SKM-1 (cell line): ENCODE data around the gene TMEM88.
"Not testable (repeated sequence)": the region's sequence is repeated elsewhere in the genome, so short reads cannot be mapped to it uniquely, and the experiment has no call there.

ENCODE experiments used
- DNase-seq: peaks from one replicate; lab custom pipeline; 2025; ENCODE audit not compliant: unreplicated experiment; lab: John Stamatoyannopoulos, UW

The TMEM88 gene

DNA sequence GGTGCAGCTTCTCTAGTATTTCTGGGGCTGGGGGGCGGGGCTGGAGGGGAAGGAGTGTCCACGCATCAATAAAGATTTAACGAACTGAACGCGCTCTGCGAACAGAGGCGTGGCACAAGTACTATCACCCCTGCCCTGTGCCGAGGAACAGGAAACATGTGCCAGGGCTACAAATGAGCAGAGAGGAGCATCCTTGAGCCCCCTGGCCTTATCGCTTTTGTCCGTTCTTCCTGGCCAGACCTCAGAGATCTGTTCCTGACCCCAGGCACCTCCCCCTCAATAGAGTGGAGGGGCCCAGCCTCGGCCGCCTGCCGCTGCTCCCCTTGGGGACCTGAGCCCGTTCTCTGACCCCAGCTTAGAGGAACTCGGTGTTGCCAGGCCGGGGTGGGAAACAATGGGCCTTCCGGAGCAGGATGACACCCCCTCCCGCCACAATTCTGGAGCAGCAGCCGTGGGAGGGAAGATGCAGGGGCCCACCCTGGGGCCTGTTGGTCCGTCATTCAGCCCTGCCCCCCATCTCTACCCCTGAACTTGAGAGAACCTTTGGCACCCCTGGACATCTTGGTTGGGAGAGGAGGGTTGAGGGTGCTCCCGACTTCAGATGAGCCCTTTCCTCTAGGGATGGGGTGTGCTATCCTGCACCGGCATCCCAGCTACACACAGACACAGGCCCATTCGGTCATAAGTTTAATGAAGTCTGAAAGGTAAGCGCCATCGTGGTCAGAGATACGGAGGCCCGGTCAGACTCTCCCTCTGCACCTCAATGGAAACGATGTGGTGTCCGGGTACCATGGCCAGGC, 1.3 kb downstream of the TMEM88 start:
- DNase-seq = no peak

DNA sequence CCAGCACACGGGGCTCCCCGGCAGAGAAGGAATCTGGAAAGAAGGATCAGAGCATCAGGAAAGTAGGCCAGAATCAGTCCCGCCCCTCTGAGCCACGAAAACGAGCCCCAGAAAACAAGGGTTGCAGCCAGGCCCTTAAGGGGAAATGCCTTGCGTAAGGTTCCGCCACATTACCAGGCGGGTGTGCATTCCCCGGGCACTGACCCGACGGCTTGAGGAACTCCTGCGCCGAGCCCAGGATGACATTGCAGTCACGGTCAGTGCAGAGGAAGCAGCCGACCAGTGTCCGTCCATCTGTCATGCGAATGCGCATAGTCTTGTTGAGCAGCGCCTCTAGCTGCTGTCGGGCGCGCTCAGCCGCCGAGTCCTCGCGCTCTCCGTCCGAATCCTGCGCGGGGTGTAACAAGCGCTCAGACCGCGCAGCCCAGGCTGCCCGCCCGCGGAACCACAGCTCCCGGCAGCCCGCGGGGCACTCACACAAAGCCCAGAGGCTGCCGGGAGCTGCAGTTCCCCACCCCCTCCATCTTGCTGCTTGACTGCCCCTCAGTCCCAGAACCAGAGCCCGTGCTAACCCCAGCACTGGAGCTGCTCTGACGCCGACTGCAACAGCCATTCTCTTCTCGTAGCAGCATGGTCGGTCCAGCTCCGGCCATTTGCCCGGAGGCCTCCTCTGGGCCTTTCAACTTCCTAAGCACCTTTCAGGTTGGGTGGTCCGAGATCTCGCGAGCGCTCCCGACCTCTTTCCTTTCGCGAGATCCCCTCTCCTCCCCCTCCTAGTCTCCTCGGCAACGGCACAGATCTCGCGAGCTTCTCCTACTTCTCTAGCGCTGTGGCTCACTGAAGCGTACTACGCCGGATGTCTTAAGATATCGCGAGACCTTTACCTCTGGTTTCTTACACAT, 2.2 kb downstream of the TMEM88 start, which contains the start of gene NAA38:
Gene NAA38 (minus strand): TSS at position 749 of the 902 bp plus-strand sequence. CDS start 96 bp downstream, at position 653.
- peak; percentile 80 for DNase-seq

DNA sequence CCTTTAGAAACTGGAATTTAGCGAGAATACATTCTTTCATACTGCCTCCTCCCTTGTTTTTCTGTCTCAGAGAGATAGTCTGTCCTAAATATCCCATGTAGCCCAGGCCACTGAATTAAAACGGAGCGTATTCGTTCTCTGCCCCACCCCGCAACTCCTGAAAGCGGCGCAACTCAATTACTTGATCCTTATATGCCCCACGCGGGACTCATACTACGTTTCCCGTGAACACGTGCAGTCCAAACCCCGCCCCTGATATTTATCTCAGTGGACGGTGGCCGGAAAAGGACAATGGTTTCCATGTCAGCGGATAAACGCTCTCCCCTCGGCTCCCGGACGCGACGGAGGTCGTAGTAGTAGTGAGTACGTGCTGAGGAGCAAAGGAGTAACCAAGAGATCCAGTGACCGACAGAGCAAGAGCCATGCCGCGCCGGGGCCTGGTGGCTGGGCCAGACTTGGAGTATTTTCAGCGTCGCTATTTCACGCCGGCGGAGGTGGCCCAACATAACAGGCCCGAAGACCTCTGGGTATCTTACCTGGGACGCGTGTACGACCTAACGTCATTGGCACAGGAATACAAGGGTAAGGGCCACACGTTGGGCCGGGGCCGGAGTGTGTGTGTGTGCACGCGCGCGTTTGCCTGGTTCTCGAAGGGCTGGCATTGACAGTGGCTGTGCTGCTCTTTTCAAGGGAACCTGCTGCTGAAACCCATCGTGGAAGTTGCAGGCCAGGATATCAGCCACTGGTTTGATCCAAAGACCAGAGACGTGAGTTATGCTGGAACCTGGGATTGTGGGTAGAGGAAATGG, 3.1 kb downstream of the TMEM88 start, which contains the start of gene CYB5D1:
Gene CYB5D1 (plus strand): TSS at position 291 of the 809 bp plus-strand sequence. CDS start 132 bp downstream, at position 423.
- peak; percentile 42 for DNase-seq

DNA sequence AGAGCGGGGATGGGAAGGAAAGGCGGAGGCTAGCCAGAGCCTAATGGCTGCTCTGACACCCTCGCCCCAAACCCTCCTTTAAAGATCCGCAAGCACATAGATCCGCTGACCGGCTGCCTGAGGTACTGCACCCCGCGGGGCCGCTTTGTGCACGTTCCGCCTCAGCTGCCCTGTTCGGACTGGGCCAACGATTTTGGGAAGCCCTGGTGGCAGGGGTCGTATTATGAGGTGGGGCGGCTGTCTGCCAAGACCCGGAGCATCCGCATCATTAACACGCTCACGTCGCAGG, 3.6 kb downstream of the TMEM88 start:
- no peak for DNase-seq

DNA sequence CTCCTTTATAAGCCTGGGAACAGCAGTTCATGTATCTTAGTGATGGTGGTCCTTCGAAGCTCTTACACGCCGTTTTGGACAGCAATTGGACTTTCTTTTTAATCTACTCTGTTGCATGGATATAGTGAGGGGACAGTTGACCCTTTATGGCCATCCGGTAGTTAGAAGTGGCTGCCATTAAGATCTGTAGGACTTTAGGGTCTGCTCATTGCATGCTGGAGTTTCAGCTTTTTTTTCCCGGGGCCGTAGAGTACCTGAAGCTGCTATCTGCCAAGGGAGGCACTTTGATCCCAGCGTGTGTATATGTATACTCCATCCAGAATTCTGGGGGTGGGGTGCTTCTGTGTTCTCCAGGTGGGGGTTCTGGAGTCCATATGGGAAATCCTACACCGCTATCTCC, 4.2 kb downstream of the TMEM88 start:
- DNase-seq = no peak

DNA sequence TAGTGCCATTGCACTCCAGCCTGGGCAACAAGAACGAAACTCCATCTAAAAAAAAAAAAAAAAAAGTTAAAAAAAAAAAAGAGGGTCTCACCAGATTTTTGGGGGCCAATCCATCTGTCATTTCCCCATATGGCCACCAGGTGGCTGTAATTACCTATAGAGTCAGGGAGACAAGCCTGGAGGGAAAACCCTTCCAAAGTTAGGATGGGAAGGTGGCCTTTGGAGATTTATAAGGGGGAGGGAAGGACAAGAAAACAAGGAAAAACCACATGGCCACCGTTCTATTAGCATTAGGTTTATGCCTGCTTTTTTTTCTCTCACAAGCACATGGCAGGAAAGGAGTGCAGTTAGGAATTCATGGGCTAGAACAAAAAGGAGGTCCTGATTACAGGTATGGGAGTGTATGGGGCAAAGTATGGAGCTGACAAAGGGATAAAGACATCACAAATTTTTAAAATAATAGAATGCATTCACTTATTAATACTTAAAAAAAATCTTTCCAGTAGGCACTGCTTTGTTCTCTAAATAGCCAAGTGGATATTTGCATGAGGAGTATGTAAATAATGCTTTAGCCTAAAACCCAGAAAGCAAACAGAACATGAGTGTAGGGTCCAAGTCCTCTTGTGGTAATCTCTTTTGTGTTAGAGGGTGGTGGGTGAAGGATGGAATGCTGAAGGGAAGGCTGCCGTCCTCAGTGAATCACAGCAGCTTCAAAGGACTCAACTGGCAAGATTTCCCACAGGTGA, 8.0 kb downstream of the TMEM88 start:
- DNase-seq = no peak

DNA sequence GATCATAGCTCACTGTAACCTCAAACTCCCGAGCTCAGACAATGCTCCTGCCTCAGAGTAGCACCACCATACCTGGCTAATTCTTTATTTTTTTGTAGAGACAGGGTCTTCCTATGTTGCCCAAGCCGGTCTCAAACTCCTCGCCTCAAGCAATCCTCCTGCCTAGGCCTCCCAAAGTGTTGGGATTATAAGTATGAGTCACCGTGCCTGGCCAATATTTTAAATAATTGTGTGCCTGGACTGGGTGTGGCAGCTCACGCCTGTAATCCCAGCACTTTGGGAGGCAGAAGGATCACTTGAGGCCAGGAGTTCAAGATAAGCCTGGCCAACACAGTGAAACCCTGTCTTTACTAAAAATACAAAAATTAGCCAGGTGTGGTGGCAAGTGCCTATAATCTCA, 9.5 kb downstream of the TMEM88 start:
- not testable (repeated sequence) for DNase-seq

DNA sequence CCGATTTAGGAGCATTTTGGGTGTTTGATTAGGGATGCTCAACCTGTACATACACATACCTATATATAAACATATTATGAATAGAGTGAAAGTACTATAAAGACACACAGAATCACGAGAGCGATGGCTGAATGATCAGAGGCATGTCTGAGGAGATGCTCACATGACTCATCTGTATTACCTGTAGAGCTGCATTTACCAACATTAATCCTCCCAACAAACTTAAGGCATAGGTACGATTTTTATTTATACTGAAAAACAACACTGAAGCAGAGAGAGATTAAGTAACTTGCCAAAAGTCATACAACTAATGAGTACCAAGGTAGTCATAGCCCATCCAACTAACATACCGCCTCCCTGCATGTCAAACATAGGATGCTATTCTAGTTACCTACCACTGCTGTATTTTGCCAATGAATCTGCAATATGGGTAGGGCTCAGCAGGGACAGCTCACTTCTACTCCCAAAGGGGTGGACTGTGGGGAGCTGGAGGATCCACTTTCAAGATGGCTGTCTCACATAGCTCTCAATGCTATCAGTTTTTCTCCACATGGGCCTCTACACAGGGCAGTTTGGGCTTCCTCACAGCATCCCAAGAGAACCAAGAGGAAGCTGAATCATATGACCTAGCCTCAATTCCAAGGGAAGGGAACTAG, 10.3 kb downstream of the TMEM88 start:
- no peak for DNase-seq

DNA sequence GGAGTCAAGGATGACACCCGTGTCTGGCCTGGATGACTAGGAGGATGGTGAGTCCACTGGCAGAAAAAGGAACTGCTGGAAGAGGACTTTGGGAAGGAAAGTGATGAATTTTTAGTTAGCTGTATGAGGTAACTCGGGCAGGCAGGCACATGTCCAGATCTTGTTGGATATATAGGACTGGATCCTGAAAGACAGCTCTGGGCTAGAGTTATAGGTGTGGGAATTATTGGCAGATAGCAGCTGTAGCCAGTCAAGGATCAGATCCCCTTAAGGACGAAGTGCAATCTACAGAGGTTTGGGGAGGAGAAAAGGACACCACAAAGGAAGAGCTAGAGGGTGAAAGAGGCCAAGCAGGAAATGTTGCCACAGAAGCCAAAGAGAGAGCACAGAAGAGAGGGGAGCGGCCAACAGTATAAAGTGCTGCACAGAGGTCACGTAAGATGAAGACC, 13.0 kb downstream of the TMEM88 start:
- no peak for DNase-seq

DNA sequence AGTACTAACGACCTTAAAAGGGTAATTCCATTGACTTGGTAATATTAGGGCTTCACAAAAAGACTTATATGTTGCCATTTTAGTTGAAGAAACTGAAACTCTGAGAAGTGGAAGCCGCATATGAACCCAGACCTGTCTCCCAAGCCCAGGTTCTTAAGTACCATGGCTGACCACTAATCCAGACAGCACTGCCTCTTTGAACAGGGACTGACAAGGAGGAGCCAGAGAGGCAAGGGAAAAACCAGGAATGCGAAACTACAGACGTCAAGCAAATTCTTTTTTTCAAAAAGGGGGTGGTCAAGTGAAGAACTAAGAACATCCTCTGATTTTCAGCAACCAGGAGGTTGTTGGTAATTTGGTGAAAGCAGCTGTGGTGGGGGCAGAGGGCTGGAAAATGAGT, 18.2 kb downstream of the TMEM88 start:
- DNase-seq = no peak

DNA sequence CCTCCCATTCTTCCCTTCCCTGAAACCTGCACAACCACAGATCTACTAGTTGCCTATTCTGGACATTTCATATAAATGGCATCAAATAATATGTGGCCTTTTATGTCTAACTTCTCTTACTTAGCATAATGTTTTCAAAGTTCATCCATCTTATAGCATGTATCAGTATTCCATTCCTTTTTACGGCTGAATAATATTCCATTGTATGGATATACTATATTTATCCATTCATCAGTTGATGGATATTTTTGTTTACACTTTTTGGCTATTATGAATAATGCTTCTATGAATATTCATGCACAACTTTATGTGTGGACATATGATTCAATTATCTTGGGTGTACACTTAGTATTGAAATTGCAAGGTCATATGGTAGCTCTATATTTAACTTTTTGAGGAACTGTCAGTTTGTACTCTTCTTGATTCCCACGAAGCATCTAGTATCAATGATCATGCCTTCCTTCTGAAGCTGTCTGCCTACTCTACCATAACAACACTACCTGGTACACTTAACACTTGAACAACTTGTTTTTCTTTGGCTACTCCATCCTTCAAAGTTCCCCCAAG, 21.0 kb downstream of the TMEM88 start:
- no peak for DNase-seq

DNA sequence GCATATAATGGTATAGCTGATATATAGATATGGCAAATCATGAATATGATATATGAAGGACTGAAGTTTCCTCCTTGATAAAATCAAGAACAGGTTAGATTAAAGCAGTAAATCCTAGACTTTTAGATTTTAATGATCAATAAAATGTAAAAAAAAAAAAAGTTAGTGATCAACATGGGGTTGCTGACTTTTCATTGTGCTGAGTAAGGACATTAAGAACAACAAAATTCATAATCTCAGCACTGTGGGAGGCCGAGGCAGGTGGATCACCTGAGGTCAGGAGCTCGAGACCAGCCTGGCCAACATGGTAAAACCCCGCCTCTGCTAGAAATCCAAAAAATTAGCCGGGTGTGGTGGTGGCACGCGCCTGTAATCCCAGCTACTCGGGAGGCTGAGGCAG, 23.4 kb downstream of the TMEM88 start:
- DNase-seq = no peak

DNA sequence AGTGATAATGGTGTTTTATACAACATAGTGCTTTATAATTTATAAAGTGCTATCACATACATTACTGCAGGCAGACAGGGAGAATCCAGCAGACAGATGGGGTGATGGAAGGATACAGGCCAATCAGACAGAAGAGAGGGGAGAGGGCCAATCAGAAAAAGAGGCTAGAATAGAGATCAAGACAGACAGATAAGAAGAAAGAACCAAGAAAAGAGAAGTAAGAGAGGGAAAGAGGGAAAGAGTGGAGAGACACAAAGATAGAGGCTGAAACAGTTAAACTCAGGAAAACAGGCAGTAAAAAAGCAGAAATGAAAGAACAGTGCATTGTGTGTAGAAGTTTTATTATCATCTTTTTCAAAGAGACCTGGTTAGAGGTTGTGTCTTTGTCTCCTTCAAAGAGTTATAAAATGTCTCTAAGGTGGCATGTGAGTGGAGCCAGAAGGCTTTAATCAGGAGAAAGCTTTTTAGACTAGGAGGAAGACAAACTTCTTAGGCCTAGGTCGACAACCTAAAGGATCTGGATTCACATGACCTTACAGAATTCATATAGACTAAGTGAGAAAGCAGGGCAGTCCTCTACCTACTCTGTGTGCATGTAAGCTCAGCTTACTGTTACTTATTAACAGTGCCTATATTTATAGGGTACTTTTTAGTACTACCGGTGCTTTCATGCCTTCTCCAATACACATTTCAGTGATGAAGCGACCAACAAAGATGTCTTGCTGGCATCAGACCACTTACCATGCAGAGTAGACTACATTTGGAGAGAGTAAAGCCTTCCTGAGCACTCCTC, 25.4 kb downstream of the TMEM88 start:
- DNase-seq = no peak

DNA sequence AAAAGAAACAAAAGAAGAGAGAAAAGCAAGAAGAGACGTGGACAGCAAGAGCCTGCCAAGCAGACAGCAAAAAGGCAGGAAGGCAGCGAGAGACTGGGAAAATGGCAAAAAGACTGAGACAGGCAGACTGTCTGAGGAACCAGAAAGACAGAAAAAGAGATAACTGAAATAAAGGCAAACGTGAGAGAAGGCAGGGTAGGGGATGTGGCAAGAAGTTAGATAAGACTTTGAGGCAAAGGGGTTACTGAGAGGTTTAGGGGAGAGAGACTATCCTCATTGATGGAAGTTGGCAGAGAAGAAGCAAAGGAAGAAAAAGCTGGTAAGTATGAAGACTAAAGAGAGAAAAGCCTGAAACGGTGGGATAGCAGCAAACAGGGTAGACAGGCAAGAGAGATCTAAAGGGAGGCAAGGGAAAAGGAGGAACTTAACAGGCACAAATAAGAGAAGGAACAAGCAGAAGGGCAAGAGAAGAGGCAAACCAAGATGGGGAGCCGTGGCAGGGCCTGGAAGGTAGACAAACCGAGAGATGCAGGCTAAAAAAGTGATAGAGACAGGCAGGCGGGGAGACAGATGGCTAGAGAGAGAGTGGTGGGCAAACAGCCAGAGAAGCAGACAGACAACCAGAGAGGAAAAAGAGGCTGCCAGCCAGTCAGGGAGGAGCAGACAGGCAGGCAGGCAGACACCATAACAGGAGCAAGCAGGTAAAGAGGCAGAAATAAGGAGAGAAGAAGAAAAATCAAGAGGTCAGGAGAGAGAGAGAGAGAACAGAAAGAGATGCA, 26.6 kb downstream of the TMEM88 start:
- DNase-seq = no peak

DNA sequence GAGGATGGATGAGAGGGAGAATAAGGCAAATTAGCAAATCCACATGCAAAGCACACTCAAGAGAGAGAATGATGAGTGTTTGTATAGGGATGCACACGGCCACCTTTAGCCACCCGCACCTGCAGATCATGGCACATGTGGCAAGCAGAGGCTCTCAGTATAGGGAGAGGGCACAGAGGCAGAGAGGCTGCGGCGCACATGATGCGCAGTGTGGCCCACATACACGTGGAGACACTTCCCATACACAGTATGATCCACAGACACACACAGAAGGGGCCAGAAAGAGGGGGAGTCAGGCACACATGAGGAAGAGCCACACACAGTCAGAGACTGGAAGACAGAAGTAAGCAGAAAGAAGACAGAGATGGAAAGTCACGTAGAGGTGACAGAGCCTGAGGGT, 27.2 kb downstream of the TMEM88 start:
- DNase-seq = no peak

DNA sequence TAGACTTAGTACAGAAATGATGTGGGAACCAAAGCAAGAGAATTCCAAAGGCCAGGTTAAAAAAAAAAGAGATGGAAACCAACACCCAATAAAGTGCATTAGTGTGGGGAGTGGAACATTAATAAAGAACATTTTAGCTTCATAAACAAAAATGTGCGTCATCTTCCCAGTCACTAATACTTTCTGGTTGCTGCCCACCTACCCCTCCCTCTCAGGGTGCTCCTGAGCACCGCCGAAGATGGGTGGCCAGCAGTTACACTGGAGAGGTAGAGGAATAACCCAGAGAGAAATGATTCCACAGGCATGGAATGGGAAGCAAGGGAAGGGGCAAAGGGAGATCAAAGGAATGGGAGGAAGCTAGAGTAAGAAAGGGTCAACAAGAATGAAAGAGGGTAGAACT, 27.8 kb downstream of the TMEM88 start:
- DNase-seq = no peak

DNA sequence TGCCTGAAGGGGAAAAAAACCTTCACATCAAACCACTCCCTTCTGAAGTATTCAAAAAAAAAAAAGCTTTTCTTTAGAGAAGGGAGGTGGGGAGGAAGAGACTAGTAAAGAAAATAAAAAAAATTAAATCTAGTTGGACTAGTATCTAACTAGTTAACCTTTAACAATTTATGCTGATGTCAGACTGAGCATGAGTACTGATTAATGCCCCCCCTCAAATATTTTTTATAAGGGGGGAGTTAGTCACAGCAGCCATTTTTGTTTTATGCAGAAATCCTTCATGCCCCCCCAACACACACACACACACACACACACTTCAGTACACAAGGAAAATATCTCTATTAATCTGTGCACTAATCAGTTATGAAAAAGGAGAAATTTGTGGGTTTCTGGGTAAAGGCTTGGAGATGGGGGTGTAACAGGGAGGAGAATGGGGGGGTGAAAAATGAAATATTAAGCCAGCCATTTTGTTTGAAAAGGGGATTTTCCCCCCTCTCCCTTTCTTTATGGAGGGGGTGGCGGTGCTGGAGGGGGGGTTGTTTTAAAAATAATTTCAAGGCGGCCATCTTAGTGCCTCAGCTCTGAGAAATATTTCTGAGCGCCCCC, 29.0 kb downstream of the TMEM88 start:
- no peak for DNase-seq
